HG03342 (cell line): ENCODE results near the gene SFMBT2.

Experiments
- ATAC-seq: cut with Tn5 transposase; IDR thresholded peaks from one replicate; pipeline ENCODE4 v1.9.1; 2021; ENCODE audit warnings: mild to moderate bottlenecking, moderate library complexity; ENCODE audit not compliant: unreplicated experiment

SFMBT2 gene

DNA sequence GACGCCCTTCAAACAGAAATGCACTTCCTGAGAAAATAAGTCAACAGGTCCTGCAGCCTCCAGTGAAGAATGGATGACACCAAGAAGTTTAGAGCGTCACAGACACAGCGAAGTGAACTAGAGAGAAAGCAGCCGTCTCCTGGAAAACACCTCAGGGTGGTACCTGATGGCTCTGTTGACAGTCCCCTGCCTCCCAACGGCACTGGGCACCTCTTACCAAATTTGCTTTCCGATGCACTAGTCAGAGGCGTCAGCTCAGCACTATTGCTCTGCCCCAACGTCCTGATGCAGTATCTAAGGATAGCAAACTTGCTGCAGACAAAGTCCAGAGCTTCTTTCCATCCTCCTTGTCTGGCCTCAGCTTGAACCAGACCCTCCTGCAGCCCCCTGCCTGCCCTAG is 38.3 kb downstream of the SFMBT2 start:
- no peak for ATAC-seq

- ATAC-seq: no peak
These were observed 40.3 kb downstream of the SFMBT2 start for GRCh38 chr10:7370511-7370910.

GRCh38 chr10:7365027-7365745 is 45.6 kb downstream of the SFMBT2 start:
- no peak for ATAC-seq

DNA sequence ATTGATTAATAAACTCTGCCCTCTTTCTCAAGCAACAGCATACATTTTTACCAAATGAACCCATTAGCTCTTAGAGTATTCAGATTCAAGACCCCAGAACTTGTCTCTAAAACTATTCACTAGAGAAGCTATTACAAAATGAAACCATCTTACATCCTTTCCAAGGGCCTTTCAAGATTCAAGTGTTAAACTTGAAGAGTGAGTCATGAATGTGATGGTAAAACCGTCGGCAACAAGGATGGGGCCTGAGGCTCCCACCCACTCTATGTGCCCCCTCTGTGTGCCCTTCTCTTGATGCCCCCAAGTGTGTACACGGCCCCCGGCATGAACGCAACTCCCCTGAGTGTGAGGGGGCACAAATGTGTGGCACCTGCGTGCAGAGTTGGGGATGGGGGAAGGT is 46.4 kb downstream of the SFMBT2 start:
- no peak for ATAC-seq

DNA sequence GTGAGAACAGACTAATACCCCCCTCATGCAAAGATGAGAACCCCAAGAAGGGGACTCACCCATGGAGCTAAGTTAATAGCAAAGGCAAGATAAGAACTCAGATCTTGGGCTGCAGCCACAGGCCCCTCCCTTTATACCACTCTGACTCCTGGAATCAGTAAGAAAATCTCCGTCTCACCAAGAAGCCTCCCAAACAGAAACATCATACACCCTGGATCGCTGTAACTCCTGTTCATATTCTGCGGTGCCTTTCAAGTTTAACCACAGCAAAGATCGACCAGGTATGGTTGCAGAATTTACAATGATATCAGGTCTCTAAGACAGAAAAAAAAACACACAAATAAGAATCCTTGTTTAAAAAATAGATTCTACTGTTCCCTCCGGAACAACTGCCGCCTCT is 47.1 kb downstream of the SFMBT2 start:
- ATAC-seq: no peak

DNA sequence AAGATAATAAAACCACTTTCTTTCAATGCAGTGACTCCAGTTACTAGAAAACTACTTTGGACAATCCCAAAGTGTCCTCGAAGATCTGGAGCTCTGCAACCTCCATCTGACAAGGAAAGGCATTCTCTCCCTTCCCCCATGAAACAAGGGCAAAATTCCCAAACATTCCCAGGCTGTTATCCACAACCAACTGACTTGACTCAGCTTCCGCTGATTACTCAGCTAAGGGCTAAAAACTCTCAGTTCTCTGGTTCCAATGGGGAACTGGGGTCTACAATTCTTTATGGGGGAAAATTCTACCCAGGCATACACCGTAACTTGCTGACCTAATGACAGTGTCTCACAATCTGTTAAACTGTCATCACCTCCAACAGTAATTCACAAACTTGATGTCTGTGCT is 48.4 kb downstream of the SFMBT2 start:
- ATAC-seq: no peak

DNA sequence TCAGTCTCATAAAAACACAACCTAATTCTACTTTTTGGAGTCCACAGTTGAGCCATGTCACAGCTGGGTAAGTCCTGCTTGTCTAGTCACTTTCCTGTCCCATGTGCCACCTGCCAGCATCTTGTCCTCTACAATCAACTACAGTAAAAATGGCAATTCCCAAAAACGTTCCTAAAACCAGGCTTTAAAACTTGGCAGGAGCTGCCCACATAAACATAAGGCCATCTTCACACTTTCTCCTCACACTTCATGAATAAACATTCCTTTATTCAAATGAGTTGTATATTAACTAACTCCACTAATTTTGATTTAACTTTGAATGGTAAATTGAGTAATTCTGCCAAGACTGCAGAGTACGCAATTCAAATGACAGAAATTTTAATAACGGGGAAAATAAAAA is 49.5 kb downstream of the SFMBT2 start:
- no peak for ATAC-seq

DNA sequence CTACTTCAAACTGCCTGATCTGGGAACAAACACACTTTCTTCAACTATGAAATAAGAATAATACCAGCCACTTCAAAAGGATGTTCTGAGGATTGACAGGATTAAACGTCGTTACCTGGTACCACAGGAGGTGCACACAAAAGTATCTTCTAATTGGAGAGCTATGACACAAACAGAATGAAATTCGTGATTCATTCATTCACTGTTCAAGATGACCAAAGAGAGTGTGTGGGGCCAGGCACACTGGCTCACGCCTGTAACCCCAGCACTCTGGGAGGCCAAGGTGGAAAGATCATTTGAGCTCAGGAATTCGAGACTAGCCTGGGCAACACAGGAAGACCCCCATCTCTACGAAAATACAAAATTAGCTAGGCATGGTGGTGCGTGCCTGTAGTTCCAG is 50.9 kb downstream of the SFMBT2 start:
- no peak for ATAC-seq

GRCh38 chr10:7359356-7359755 is 51.5 kb downstream of the SFMBT2 start:
- ATAC-seq: no peak

DNA sequence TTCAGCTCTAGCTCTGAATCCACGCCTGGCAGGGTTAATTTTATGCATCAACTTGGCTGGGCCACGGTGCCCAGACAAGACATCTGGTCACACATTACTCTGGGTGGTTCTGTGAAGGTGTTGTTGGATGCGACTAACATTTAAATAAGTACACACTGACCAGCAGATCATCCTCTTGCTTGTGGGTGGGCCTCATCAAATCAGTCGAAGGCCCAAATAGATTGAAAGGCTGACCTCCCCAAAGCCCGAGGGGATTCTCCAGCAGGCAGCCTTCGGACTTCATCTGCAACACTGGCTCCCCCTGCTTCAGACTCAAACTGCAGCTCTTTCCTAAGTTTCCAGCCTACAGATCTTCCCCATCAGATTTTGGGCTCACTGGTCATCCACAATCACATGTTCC is 53.6 kb downstream of the SFMBT2 start:
- ATAC-seq: no peak

DNA sequence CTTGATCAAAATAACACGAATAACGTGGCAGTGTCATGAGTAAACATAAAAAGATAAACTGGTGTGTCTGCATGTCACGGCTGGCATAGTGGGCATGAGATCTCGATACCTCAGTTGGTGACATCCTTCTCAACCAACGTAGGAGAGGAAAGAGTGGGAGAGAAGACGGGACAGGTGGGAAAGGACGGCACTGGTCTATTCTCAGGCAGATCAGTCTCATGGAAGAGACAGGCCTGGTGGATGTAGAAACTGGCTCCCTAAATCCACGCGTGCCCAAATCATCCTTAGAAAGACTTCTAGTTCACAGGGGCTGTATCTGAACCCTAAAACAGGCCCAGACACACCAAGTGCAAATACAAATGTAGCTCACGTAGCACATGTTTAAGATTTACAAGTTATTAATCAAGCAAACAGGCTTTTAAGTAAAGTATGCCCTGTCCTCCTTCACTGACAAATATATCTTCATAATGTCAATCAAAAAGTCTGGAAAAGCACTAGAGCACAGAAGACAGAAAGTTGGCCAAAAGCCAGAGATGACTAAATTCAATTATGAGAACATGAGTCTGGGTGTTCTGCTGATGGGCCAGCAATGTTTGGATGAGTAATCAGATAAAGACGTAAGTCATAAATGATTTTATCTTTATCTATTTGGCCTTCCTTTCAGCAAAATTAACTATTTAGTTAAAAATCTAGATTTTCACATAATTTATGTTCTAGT is 56.3 kb downstream of the SFMBT2 start:
- ATAC-seq: no peak

DNA sequence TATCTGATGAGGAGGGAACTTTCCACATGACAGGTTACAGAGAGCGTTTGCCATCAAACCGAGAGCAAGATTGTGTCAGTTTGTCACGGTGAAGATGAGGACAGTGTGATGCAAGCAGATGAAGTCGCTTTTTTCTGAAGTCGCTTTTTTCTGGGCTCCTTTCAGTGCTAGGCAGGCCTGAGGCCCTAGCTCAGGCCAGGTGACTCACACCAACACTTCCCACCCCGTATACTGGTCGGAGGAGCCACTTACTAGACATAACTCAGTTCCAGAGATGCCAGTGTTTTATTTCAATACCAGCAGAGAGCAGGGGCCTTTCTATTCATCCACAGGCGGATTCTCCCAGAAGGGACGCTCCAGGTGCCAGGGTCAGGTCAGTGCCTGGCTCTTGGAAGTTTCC is 58.9 kb downstream of the SFMBT2 start:
- ATAC-seq: no peak

DNA sequence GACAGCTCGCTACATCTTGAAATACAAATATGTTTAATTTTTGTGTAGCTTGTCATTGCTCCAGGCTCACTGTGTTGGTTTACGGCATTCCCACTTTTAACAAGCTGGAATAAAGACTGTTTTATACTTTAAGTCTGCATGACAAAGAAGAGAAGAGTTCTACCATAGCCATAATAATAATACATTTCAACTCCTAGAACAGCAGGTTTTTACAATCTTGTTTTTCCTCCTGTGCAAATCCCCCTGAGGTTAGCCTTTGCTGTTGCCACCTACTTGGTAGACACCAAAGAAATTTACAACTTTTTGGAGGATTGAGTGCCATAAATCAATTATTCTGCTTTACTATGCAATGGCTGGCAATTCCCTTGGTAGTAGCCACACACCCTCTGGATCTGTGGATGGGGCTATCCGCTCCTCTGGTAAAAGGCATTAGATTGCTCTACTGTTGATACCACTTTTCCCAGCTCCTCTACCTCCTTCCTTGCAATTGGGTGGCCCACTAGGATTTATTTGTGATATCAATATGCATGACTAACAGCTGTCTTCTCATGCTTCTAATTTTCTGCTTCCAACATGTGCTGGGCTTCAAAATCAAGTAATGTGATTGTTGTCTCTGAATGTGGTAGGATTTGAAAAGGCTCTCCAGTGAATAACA is 60.2 kb downstream of the SFMBT2 start:
- ATAC-seq: no peak

DNA sequence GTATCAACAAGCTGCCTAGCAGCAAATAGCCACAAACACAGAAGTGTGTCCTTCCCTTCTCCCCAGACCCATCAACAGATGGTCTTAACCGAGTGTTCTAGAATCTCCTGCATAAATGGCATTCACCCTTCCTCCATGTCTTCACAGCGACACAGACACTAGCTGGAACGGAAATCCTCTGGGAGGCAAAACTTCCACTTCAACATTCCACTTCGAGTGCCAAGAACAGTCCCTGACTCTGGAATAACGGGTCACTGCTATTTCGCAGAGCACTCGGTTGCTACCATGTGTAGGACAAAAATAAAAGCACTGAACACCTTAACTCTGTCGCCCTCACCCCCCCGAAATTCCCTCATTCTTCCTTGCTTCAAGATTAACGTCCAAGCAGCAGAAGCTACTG is 65.1 kb downstream of the SFMBT2 start:
- ATAC-seq: no peak

- ATAC-seq: no peak
These were observed 67.8 kb downstream of the SFMBT2 start for GRCh38 chr10:7343040-7343439.

DNA sequence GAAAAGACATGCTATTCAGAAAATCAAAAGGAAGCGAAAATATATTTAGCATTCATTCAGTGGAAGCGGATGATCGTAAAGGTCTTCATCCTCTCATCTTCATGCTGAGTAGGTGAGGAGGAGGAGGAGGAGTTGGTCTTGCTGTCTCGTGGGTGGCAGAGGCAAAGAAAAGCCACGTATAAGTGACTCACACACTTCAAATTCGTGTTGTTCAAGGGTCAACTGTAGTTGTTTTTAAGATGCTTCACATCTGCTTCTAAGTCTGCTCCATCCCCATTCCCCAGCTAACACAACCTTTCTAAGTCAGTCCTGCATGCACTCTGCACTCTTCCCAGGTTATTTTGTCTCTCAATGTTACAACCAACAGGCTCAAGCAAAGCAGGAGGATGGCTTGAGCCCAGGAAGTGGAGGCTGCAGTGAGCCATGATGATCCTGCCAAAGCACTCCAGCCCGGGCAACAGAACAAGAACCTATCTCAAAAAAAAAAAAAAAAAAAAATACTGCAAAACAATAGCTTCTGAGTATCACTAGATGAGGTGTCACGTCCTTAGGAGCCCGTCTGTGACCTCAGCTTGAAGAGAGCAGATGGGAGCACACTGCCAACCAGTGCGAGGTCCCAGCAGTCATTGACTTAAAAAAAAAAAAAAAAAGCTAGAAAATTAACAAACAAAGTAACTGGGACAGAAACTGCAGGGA is 70.5 kb downstream of the SFMBT2 start:
- no peak for ATAC-seq

- ATAC-seq: no peak
These were observed 71.3 kb downstream of the SFMBT2 start for GRCh38 chr10:7339510-7339909.

- no peak for ATAC-seq
These were observed 72.4 kb downstream of the SFMBT2 start for GRCh38 chr10:7338469-7338868.

DNA sequence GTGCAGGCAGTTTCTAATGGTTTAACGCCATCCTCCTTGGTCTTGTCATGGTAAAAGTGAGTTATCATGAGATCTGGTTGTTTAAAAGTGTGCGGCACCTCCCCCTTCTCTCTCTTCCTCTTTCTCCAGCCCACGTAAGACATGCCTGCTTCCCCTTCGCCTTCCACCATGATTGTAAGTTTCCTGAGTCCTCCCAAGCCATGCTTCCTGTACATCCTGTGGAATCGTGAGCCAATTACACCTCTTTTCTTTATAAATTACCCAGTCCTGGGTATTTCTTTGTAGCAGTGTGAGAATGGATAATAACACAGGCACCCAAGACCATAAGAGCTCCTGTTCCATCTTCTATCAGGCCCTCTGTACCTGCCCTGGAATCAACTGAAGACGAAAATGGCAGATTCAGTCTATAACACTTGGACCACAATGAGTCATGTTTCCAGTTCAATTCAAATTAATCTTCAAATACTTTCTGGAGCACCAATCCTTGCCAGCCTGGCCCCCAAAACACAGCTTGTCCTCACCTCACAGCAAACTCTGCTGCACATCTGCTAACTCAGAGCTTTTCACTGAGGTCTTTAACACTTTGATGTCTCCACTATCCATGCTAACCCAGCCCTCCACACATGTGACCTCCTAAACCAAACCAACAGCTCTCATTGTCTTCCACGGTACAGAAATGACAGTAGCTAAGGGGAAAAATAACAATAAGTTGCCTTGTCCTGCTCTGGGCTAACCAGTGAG is 73.2 kb downstream of the SFMBT2 start:
- ATAC-seq: peak; percentile 75

- no peak for ATAC-seq
These were observed 74.9 kb downstream of the SFMBT2 start for GRCh38 chr10:7335977-7336376.

GRCh38 chr10:7334642-7334964 is 76.2 kb downstream of the SFMBT2 start:
- no peak for ATAC-seq
